ENCODE measurements around the gene RASGRP4. TPM values are rescaled to one million over a fixed set of nuclear protein-coding genes. Genes with fewer than 3 reads are reported as not detected.

RASGRP4 gene
- polyA plus RNA-seq, 3 donors: 30.2 to 141 (median 50.3) TPM

GRCh38 chr19:38420935-38421334 is 5.1 kb downstream of the RASGRP4 start:
- no peak overlapping the region for H2AFZ ChIP-seq (ENCODE audit: insufficient read depth, low read depth, low read length, poor library complexity, severe bottlenecking)
- intact Hi-C loops (cut with micrococcal nuclease): no loop called here
- no peak overlapping the region for H3K4me3 Mint-ChIP-seq
- WGBS (ENCODE audit: insufficient coverage): 96% methylated on average over 7 of the region's 9 CpGs
- peaks cover 43 to 56% of the 10 kb centered on the region in 2 donors for H3K36me3 Mint-ChIP-seq
- no peak overlapping the region for H3K4me3 ChIP-seq (replicated peaks in 1 of 3; ENCODE audit: low read depth in 2 of 3, low read length in 3 of 3)
- no peaks in the 10 kb centered on the region for H3K9me3 ChIP-seq (replicated peaks in 1 of 2; ENCODE audit: control insufficient read depth in 1 of 2, insufficient read depth in 1 of 2, low read length in 2 of 2)
- peaks cover 46% of the 10 kb centered on the region for H3K79me2 ChIP-seq (ENCODE audit: insufficient read depth, low read length)
- no peaks in the 10 kb centered on the region for H3K27me3 ChIP-seq (ENCODE audit: control insufficient read depth in 2 of 2, insufficient read depth in 2 of 2, low read length in 2 of 2)
- H3K9me3 Mint-ChIP-seq: peaks cover 0 to 2% (median 0%) of the 10 kb centered on the region in 7 donors
- TF ChIP-seq CTCF (IDR thresholded peaks at IDR 0.05): no peak
- no peak overlapping the region for H3K4me2 ChIP-seq (replicated peaks; ENCODE audit: extremely low read depth, low read length, poor library complexity, severe bottlenecking)
- H3K36me3 ChIP-seq (replicated peaks in 1 of 2; ENCODE audit: control insufficient read depth in 1 of 2, insufficient read depth in 2 of 2, low read length in 2 of 2): peaks cover 35 to 53% of the 10 kb centered on the region in 2 donors
- H3K27ac Mint-ChIP-seq: peak overlapping the region in 4 of 7 donors; percentile 25 to 93 (median 62)
- no peak overlapping the region for H3K9ac ChIP-seq (ENCODE audit: insufficient read depth, low read length, poor library complexity, severe bottlenecking)
- no peak for DNase-seq
- H3K27me3 Mint-ChIP-seq (ENCODE audit: low read depth in 3 of 3): no peaks in the 10 kb centered on the region
- H3K4me1 ChIP-seq (ENCODE audit: control insufficient read depth in 1 of 2, insufficient read depth in 2 of 2, low read length in 2 of 2): peaks cover 40 to 51% of the 10 kb centered on the region in 2 donors
- H3K4me1 Mint-ChIP-seq: peaks cover 47% of the 10 kb centered on the region
- H4K20me1 ChIP-seq (ENCODE audit: insufficient read depth, low read length): peaks cover 13% of the 10 kb centered on the region
- H3K27ac ChIP-seq (ENCODE audit: low read depth in 1 of 2, low read length in 2 of 2): peak overlapping the region in 1 of 2 donors; percentile 56

- Mint-ChIP-seq H3K36me3 (peaks cover 55 to 74% of the 10 kb centered on the region in 2 donors), H3K4me3 (peak overlapping the region; percentile 86 to 96), H3K9me3 (peaks cover 0 to 2% (median 0%) of the 10 kb centered on the region in 7 donors), H3K27ac (peak overlapping the region; percentile 93 to 99 (median 99)), H3K27me3 (ENCODE audit: low read depth in 3 of 3) (peaks cover 0 to 2% (median 0%) of the 10 kb centered on the region in 3 donors), H3K4me1 (peaks cover 28% of the 10 kb centered on the region)
- peaks cover 17% of the 10 kb centered on the region for H4K20me1 ChIP-seq (ENCODE audit: insufficient read depth, low read length)
- H3K27me3 ChIP-seq (ENCODE audit: control insufficient read depth in 2 of 2, insufficient read depth in 2 of 2, low read length in 2 of 2): no peaks in the 10 kb centered on the region
- peaks cover 56 to 80% of the 10 kb centered on the region in 2 donors for H3K36me3 ChIP-seq (replicated peaks in 1 of 2; ENCODE audit: control insufficient read depth in 1 of 2, insufficient read depth in 2 of 2, low read length in 2 of 2)
- H3K9ac ChIP-seq (ENCODE audit: insufficient read depth, low read length, poor library complexity, severe bottlenecking): peak overlapping the region; percentile 53
- WGBS (ENCODE audit: insufficient coverage): 19% methylated on average over 40 of the region's 49 CpGs
- peak overlapping the region; percentile 84 for H3K4me2 ChIP-seq (replicated peaks; ENCODE audit: extremely low read depth, low read length, poor library complexity, severe bottlenecking)
- DNase-seq: peak; percentile 91 to 94 (median 93)
- H3K4me1 ChIP-seq (ENCODE audit: control insufficient read depth in 1 of 2, insufficient read depth in 2 of 2, low read length in 2 of 2): peaks cover 16 to 23% of the 10 kb centered on the region in 2 donors
- H3K79me2 ChIP-seq (ENCODE audit: insufficient read depth, low read length): peaks cover 15% of the 10 kb centered on the region
- no peak for TF ChIP-seq CTCF (IDR thresholded peaks at IDR 0.05)
- H2AFZ ChIP-seq (ENCODE audit: insufficient read depth, low read depth, low read length, poor library complexity, severe bottlenecking): peak overlapping the region; percentile 77
- H3K4me3 ChIP-seq (replicated peaks in 1 of 3; ENCODE audit: low read depth in 2 of 3, low read length in 3 of 3): peak overlapping the region; percentile 26 to 83 (median 56)
- H3K9me3 ChIP-seq (replicated peaks in 1 of 2; ENCODE audit: control insufficient read depth in 1 of 2, insufficient read depth in 1 of 2, low read length in 2 of 2): no peaks in the 10 kb centered on the region
- intact Hi-C loops (cut with micrococcal nuclease): loop anchor here in 1 of 2 donors (5.0 kb wide), 1 partner anchor 199 kb away; the partner anchor contains the start of genes EIF3K and MAP4K1
- peak overlapping the region; percentile 86 to 92 for H3K27ac ChIP-seq (ENCODE audit: low read depth in 1 of 2, low read length in 2 of 2)
These were observed 8.2 kb downstream of the RASGRP4 start for GRCh38 chr19:38417544-38418506.

Data from CD14-positive monocyte (primary cell).